HG02588 (cell line): ENCODE measurements around the gene PEX12.
"Not testable (repeated sequence)": the region's sequence is repeated elsewhere in the genome, so short reads cannot be mapped to it uniquely, and the experiment has no call there.

Source experiments
- ATAC-seq: cut with Tn5 transposase; IDR thresholded peaks from one replicate; pipeline ENCODE4 v1.9.1; 2021; ENCODE audit warnings: mild to moderate bottlenecking, moderate library complexity; ENCODE audit not compliant: unreplicated experiment

Gene PEX12

DNA sequence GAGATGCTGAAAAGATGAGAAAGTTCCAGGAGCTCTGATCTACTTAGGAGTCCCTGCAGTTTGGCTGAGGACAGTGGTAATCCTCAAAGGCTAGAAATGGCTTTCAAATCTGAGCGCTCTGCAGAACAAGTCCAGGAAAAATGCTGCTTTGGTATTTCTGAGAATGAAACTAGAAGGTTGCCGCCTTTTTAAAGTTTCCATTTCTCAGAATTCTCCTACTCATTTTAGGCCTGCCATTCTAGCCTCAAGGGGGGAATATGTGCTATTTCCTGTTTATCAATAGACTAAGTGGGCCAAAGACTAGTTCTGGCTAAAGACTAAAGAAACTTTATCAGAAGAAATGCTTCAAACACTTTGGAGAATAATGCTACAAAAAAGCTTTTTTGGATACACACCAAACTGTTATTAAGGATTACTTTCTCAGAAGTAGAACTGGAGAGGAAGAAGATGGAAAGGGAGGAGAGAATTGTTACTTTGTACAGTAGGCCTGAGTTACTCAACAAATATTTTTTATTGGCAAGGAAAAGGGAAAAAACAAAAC is 40.7 kb downstream of the PEX12 start, which contains the start of gene SLFN12L:
TSS of gene SLFN12L (minus strand) at position 78 of the 541 bp plus-strand sequence. CDS start 15,314 bp downstream, outside the sequence.
- ATAC-seq = no peak

DNA sequence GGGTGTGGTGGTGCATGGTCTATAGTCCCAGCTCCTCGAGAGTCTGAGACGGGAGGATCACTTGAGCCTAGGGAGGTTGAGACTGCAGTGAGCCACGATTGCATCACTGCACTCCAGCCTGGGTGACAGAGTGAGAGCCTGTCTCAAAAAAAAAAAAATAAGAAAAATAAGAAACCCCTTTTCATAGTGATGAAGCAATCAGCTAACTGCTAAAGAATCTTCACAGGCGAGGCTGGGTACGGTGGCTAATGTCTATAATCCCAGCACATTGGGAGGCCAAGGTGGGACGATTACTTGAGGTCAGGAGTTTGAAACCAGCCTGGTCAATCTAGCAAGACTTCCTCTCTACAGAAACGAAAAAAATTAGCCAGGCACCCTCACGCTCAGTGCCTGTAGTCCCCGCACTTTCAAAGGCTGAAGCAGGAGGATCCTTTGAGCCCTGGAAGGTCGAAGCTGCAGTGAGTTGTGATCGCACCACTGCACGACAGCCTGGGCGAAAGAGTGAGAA is 41.7 kb downstream of the PEX12 start:
- ATAC-seq = no peak

GRCh38 chr17:35535406-35535805 is 43.0 kb downstream of the PEX12 start:
- ATAC-seq = not testable (repeated sequence)

DNA sequence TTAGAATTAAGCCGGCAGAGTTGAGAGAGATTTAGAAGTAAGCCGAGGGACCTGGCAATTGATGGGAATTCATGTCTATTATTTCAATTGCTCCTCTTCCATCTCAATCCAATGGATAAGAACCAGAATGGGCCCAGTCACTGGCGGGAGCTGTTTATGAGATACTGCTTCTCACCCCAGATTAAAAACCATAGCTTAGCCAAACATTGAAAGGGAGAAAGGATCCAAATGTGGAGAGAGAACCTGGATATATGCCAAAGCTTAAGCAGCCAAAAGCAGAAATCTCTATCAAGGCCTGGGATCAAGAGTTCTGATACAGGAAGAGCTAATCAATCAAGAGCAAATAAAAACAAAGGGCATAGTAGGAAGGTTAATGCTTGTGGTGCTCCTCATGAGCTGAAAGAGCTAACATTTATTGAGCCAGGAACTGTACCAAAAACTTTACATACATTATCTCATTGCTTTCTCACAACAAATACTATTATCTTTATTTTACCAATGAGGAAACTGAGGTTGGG is 43.7 kb downstream of the PEX12 start:
- no peak for ATAC-seq

- ATAC-seq = no peak
Measured at GRCh38 chr17:35531160-35531559, 47.2 kb downstream of the PEX12 start.

DNA sequence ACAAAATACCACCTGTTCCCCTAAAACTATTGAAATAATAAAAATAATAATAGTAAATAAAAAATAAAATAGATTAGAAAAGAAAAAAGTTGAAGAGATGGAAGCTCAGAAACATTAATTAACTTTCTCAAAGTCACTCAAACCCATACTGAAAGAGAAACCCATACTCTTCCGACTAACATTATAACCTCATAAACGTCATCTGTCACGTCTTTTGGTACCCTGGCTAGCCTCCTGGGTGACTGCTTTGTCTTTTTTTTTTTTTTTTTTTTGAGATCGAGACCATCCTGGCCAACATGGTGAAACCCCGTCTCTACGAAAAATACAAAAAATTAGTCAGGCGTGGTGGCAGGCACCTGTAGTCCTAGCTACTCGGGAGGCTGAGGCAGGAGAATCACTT is 48.5 kb downstream of the PEX12 start:
- no peak for ATAC-seq

- ATAC-seq = not testable (repeated sequence)
Measured at GRCh38 chr17:35529326-35529725, 49.0 kb downstream of the PEX12 start.
